ENCODE measurements around the gene PRUNE2.

- TF ChIP-seq CTCF (IDR thresholded peaks at IDR 0.05; ENCODE audit: insufficient read depth, low read depth, low read length) (no peak), EZH2 (IDR thresholded peaks at IDR 0.05; ENCODE audit: insufficient read depth, low read length) (no peak)
Measured at GRCh38 chr9:76649894-76650293, 256.0 kb downstream of the PRUNE2 start.
